Hindlimb muscle (tissue), 1 donor: ENCODE measurements around the gene BSND. TPM values are rescaled to one million over a fixed set of nuclear protein-coding genes. Genes with fewer than 3 reads are reported as not detected.
A peak's percentile ranks its signal among the peaks of the same experiment; 100 is the strongest.

Experiments
- DNase-seq: peaks from one replicate; pipeline ENCODE4 v3.0.0-alpha.2; 2013
- polyA plus RNA-seq: library from polyadenylated mRNA; unstranded; fragments of 120-200 nt; gene quantifications from one replicate; pipeline ENCODE4 v1.2.1, GENCODE V29; 2013; ENCODE audit not compliant: insufficient read length

Gene BSND
- polyA plus RNA-seq, 1 donor = 0.08 TPM

- DNase-seq = no peak
These were observed 4.3 kb upstream of the BSND start for GRCh38 chr1:54994355-54994990.

- DNase-seq = no peak
These were observed 3.5 kb upstream of the BSND start for GRCh38 chr1:54995013-54995760.

- DNase-seq = no peak
These were observed 2.9 kb upstream of the BSND start for GRCh38 chr1:54995835-54996234.

DNA sequence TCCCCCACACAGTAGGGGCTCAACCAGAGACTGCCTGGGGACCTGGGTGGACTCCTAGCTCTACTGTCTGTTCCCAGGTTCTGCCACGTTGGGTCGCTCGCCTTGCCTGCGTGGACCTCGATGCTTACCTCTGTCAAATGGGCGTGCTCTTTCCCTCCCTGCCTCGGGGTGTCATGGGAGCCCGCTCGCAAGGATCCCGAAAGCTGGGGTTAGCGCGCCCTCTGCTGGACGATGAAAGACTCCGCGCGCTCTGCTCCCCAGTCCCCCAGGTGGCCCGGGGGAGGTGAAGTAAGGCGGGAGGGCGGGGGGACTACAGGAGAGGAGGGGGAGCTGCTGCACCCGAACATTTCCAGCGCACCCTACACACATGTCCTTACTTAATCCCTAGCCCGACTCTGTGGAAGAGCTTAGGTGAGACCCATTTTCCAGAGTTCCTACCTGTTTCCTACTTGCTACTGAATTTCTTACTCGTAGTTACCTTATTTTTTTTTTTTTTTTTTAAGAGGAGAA is 2.3 kb upstream of the BSND start:
- peak; percentile 56 for DNase-seq

DNA sequence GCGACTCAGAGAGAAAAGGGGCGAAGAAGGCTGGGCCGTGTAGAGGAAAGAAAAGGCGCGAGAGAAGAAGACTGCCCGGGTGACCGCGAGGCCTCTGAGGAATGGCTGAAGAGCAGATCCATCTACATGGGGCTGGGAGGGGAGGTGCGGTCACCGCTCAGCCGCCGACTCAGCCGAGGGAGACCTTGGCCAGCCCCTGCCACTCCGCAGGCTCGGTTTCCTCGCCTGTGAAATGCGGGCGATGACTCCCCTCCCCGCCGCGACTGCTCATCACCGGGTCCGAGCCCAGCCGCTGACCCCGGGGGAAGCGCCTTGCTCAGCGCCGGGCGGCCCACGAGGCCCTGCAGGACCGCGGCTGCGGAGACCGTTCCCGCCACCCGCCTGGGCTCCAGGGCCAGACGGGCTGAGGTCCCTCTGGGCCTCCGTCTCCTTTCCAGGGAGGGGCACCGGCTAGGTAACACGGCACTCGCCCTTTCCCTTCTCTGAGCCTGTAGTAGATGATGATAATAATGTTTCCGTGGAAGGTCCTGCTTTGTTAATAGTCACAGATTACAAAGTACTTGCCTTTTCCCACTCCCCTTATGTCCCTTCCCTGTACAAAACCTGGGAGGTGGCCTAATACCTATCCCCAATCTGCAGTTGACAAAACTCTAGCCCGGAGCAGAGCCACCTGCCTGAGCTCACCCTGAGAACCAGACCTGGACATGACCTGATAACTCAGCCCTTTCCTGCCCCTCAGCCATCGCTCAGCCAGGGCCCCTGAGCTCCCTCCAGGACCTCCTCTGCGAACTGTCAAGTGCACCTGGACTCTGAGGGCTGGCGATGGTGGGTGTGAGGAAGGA is 1.6 kb upstream of the BSND start:
- DNase-seq = no peak

- no peak for DNase-seq
These were observed 1.1 kb upstream of the BSND start for GRCh38 chr1:54997711-54997986.

- DNase-seq = no peak
These were observed 633 bp upstream of the BSND start for GRCh38 chr1:54998100-54998499.

DNA sequence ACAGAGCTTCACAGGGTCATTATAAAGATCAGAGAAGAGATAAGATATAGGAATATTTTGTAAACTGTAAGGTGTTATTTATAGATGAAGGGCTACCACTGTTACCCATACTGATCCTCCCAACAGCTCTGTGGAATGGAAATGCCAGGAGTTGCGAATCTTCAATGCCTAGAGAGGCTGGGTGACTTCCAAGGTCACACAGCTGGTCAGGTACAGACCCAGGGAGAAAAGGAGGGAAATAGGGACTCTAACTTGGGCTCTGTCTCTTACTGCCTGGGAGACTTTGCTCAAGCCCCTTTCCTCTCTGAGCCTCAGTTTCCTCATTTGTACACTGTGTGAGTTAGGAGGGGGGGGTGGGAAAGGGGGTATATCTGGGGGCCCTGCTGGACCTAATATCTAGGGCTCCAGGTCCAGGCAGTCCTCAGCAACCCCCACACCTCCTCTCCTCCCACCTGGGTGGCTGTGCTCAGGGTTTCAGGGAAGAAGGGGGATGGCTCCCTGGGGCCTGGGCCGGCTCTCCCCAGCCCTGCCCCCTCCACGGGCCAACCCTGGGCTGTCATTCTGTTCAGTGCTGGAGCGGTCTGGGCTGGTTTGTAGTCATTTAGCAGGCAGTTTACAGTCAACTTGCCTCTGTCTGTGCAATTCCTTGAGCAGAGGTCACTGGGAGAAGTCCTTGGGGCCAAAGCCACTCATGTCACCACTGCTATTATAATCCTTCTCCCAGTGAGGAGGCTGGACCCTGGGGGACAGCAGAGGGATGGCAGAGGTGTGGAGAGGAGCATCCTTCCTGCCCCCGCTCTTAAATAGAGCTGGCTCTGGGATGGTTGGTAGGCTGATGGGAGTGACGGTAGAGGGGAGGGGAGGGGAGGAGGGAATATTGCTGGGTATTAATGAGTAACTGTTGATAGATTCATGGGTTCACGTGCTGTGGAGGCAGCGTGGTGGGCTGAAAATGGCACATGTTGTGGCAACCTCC is 1.7 kb downstream of the BSND start:
- no peak for DNase-seq

- DNase-seq = no peak
These were observed 2.6 kb downstream of the BSND start for GRCh38 chr1:55001311-55001710.

- no peak for DNase-seq
These were observed 4.0 kb downstream of the BSND start for GRCh38 chr1:55002686-55003085.

- no peak for DNase-seq
These were observed 6.8 kb downstream of the BSND start for GRCh38 chr1:55005351-55006140.

DNA sequence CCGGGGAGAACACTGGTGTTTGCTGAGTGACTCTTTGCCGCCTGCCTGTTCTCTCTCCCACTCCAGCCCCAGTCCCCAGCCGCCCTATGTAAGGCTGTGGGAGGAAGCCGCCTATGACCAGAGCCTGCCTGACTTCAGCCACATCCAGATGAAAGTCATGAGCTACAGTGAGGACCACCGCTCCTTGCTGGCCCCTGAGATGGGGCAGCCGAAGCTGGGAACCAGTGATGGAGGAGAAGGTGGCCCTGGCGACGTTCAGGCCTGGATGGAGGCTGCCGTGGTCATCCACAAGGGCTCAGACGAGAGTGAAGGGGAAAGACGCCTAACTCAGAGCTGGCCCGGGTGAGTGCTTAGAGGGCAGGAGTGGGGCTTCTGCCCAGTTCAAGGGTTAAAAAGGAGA is 8.2 kb downstream of the BSND start:
- DNase-seq = no peak

- no peak for DNase-seq
These were observed 8.9 kb downstream of the BSND start for GRCh38 chr1:55007625-55008024.

DNA sequence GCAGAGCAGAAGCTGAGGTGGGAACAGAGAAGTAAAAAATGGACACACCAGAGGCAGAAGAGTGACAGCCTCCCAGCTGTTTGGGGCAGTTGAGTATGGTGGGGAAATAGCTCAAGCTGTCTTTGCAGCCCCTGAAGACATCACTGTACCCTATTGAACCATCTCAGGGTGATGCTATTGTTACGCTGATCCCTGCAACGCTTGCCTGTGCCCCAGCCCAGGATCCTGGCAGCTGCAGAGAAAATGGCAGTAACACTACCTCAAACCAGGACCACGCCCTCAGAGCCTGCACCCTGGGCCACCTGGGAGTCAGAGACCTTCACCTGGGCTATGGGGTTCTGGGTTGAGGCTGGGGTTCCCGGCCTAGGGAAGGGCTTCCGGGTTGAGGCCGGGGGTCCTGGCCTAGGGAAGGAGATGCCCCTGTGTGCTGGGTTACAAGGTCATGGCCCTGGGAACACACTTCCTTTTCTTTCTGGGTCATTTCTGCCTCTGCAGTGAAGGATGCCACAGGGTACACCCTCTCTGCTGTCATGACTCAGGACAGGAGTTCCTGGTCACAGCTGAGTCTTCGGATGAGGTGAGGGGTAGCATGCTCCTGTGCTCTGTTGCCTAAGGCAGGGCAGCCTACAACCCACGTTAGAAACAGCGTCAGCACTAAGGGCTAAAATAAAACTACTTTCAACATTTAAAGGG is 11.6 kb downstream of the BSND start:
- no peak for DNase-seq

- no peak for DNase-seq
These were observed 12.1 kb downstream of the BSND start for GRCh38 chr1:55010887-55011217.

DNA sequence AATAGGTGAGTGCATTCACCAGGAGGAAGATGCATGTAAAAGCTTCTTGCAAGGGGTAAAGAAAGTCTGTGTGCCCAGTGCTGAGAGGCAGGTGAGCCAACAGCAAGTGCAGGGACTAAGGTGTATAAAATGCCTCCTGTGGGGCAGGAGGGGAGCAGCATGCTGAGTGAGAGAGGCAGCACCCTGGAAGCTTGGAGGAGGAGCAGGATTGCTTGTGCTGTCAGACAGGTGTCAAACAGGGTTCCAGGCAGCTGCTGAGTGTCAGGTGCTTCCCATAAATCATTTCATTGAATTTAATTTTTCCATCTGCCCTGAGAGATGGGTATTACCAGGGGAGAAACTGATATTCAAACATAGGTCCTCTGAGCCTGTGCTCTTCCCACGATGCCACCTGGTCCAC is 13.9 kb downstream of the BSND start:
- DNase-seq = no peak

- DNase-seq = no peak
These were observed 16.4 kb downstream of the BSND start for GRCh38 chr1:55015123-55015522.

DNA sequence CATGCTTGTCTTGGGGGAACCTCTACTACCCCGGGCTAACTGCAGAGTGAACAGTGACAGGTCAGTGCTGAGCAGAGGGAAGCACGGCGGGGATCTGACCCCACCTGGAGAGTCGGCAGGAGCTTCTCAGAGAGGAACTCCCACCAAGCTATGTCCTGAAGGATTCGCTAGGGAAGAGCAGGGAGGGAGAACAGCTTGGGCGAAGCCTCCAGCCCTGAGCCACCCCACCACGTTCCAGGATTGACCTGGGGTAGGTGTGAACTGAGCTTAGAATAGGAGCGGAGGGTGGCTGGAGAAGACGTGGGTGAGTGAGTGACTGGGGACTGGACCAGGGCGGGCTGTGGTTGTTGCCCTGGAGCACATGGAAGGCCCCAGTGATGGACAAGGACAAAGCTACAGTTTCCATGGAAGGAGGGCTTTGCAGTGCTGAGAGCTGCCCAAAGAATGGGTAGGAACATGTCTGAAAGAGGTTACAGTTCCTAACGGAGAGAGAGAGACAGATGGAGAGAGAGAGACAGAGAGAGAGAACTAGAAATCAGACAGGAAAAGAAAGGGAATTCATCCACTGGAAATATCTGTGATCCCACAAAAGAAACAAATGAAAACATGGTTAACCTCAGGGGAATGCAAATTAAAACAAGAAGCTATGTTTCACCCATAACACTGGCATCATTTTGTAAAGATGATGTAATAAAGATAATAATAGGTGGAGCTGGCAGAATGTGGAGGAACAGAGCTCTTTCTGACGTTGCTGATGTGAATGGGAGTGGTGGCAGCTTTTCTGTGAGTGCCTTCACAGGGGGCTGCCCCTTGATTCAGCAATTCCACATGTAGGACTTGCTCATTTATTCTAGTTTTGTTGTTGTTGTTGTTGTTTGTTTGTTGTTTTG is 17.2 kb downstream of the BSND start:
- DNase-seq = no peak

DNA sequence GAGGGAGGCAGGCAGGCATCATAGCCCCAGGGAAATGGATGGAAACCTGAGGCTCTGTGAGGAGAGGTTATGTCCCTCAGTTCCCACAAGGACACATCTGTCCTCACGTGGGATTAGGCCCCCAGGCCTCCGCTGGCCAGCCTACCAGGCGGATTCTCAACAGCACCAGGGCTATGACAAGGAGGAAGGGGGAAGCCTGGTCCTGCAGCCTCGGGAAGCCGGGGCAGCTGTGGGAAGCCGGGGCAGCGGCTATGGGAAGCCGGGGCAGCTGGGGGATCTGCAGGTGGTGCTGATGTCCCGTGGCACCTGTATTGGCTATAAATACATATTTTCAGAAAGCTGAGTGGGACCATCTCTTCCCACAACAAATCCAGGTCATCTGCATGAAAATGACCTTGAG is 19.7 kb downstream of the BSND start:
- DNase-seq = no peak
